SK-N-SH (cell line): ENCODE data around the gene TSSC4.

Experiments used
- MEF2A ChIP-seq: IDR thresholded peaks from 2 replicates; pipeline ENCODE4 v1.4.0; 2012; ENCODE audit warnings: low read depth, borderline replicate concordance
- NRF1 ChIP-seq: IDR thresholded peaks from 2 replicates; pipeline ENCODE4 v1.6.1; 2012; ENCODE audit warnings: low read depth, mild to moderate bottlenecking, low read length
- POLR2AphosphoS5 ChIP-seq: IDR thresholded peaks from 2 replicates; pipeline ENCODE4 v1.6.1; 2012; ENCODE audit warnings: low read depth, low read length
- RCOR1 ChIP-seq: fragments of 150-350 bp; IDR thresholded peaks from 2 replicates; pipeline ENCODE4 v1.6.1; 2017; ENCODE audit warnings: antibody characterized with exemption, low read length
- RFX5 ChIP-seq: IDR thresholded peaks from 2 replicates; pipeline ENCODE4 v1.6.1; 2012; ENCODE audit warnings: mild to moderate bottlenecking, improper control_type of control experiment, low read length
- SIN3A ChIP-seq: IDR thresholded peaks from 2 replicates; pipeline ENCODE4 v1.6.1; 2012; ENCODE audit warnings: low read depth, mild to moderate bottlenecking, low read length, moderate library complexity, borderline replicate concordance
- YY1 ChIP-seq: IDR thresholded peaks from 2 replicates; pipeline ENCODE4 v1.4.0; 2012; ENCODE audit warnings: low read depth, mild to moderate bottlenecking
- TF ChIP-seq, protein P1 (sequence below): fragments of 200-600 bp; sonication (generic); IDR thresholded peaks from 2 replicates; pipeline ENCODE4 v1.6.1; 2017; ENCODE audit warnings: antibody characterized with exemption, mild to moderate bottlenecking, moderate library complexity

DNA sequence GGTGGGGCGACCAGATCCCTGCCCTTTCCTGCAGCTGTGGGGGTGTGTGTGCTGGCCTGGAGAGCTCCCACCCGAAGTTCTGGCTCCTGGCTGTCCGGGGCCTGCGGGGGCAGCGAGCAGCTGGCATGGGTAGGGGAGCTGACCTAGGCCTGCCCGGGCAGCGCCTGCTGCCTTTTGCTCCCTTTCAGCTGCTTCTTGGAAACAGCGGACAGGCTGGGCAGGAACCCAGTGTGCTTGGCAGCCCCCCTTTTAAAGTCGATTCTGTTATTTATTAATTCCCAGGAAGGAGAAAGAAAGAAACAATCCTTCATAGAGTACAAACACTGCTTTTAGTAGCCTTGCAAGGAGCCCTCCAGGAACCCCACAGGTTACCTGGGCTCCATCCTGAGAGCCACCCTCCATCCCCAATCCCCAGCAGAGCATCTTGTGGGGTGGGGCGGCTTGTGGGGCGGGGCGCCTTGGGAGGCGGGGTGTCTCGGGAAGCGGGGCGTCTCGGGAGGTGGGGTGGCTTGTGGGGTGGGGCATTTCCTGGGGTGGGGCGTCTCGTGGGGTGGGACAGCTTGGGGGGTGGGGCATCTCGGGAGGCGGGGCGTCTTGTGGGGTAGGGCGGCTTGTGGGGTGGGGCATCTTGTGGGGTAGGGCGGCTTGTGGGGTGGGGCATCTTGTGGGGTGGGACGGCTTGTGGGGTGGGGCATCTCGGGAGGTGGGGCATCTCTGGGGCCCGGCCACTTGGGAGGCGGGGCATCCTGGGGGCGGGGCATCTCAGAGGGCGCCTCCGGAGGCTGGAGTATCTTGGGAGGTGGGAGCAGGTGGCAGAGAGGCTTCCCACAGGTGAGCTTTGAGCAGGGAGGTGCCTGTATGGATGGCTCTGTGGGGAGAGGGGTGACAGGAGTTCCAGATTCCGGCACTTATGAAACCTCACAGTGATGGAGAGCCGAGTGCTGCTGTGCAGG, 16.4 kb upstream of the TSSC4 start:
- TF ChIP-seq, protein P1, sequence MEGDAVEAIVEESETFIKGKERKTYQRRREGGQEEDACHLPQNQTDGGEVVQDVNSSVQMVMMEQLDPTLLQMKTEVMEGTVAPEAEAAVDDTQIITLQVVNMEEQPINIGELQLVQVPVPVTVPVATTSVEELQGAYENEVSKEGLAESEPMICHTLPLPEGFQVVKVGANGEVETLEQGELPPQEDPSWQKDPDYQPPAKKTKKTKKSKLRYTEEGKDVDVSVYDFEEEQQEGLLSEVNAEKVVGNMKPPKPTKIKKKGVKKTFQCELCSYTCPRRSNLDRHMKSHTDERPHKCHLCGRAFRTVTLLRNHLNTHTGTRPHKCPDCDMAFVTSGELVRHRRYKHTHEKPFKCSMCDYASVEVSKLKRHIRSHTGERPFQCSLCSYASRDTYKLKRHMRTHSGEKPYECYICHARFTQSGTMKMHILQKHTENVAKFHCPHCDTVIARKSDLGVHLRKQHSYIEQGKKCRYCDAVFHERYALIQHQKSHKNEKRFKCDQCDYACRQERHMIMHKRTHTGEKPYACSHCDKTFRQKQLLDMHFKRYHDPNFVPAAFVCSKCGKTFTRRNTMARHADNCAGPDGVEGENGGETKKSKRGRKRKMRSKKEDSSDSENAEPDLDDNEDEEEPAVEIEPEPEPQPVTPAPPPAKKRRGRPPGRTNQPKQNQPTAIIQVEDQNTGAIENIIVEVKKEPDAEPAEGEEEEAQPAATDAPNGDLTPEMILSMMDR: no peak
- no peak for TF ChIP-seq POLR2AphosphoS5
- TF ChIP-seq YY1: no peak
- no peak for TF ChIP-seq SIN3A
- no peak for TF ChIP-seq RCOR1
- no peak for TF ChIP-seq NRF1
- TF ChIP-seq MEF2A: no peak
- no peak for TF ChIP-seq RFX5
